GM23248 (cell line): Measurements from ENCODE around the gene LAIR2.

Source experiments
- EZH2 ChIP-seq: fragments of 200-600 bp; sonication (generic); IDR thresholded peaks from 2 replicates; pipeline ENCODE4 v1.6.1; 2018; ENCODE audit warnings: antibody characterized with exemption, mild to moderate bottlenecking; ENCODE audit not compliant: insufficient read depth, poor library complexity, severe bottlenecking
- EZH2phosphoT487 ChIP-seq: fragments of 200-600 bp; sonication (generic); IDR thresholded peaks from 2 replicates; pipeline ENCODE4 v1.6.1; 2018; ENCODE audit warnings: antibody characterized with exemption, moderate library complexity, mild to moderate bottlenecking, low read depth; ENCODE audit not compliant: insufficient read depth

DNA sequence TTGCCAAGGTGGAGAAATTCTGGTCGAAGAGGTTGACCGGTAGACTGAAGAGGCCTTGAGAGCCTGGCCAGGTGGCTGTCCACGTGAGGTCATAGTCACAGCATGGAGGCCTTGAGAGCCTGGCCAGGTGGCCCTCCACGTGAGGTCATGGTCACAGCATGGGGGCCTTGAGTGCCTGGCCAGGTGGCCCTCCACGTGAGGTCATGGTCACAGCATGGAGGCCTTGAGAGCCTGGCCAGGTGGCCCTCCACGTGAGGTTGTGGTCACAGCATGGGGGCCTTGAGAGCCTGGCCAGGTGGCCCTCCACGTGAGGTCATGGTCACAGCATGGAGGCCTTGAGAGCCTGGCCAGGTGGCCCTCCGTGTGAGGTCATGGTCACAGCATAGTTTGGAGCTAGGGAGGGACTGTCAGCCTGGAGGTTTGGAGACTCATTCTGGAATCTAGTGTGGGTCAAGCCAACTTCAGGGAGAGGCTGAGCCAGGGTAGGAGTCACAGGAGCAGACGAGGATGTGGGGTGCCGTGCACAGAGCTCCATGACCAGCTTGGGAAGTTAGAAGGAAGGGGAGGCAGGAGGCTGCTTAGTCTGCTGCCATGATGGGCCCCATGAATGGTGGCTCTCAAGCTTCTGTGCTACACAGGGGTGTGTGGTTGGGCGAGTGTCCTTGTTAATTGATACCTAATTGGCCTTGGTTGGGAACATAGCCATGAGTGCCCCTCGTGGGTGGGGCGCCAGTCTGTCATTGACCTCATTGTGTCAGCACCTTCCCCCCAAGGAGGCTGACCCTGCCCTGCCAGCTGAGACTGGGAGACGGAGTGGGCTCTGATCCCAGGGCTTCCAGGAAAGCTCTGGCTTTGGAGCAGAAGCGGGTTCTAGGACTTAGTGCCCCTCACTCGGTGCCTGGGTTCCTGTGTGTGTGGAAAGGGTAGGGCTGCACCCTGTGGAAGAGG, 43.1 kb upstream of the LAIR2 start:
- TF ChIP-seq EZH2phosphoT487, result no peak
- TF ChIP-seq EZH2, result no peak
